Subcutaneous adipose tissue (tissue), 4 donors: Measurements from ENCODE around the gene GBP5. TPM values are rescaled to one million over a fixed set of nuclear protein-coding genes. Genes with fewer than 3 reads are reported as not detected.

Source experiments
- total RNA-seq, 4 donors: library from RNA; depleted of rRNA; stranded (reverse); fragments of >200 nt; gene quantifications; one replicate each; pipeline ENCODE4 v1.1.0, GENCODE V29; 2016

The GBP5 gene
- total RNA-seq, 4 donors from 2014 or later: 3.1 to 8.3 (median 5.7) TPM

Other genes with a start within 250 kb of the GBP5 start
- gene GBP3, start 250.0 kb downstream of the GBP5 start, total RNA-seq: 10 to 100 TPM; 15.5 to 22.8 (median 17.6) TPM
- 10 to 100 TPM; 12.9 to 77.8 (median 16.7) TPM for gene GBP1, start 207.7 kb downstream of the GBP5 start, total RNA-seq
- 100 to 1,000 TPM in 1 of 4 donors, 10 to 100 TPM in 3; 47.8 to 124 (median 81.0) TPM for gene GBP2, start 146.7 kb downstream of the GBP5 start, total RNA-seq
- gene GBP7, start 96.9 kb downstream of the GBP5 start, total RNA-seq: not detected
- gene GBP4, start 73.9 kb downstream of the GBP5 start, total RNA-seq: 10 to 100 TPM in 1 of 4 donors, 1 to 10 TPM in 3; 5.4 to 70.6 (median 6.9) TPM
- gene GBP6, start 91.2 kb upstream of the GBP5 start, total RNA-seq: not detected